Trophoblast cell (in vitro differentiated cells and primary cell): Measurements from ENCODE around the gene SCMH1.

Experiments
- DNase-seq, 2 donors: peaks; one replicate each; pipeline ENCODE4 v3.0.0-alpha.2; 2016
- H2AFZ ChIP-seq: 2 replicates; pipeline ENCODE4 v1.6.1; 2013; ENCODE audit warnings: low read length, moderate library complexity, mild to moderate bottlenecking; ENCODE audit not compliant: insufficient read depth, poor library complexity
- H2AK5ac ChIP-seq: 2 replicates; pipeline ENCODE4 v1.6.1; 2013; ENCODE audit warnings: mild to moderate bottlenecking, low read length
- H2BK120ac ChIP-seq: 2 replicates; pipeline ENCODE4 v1.6.1; 2013; ENCODE audit warnings: low read length, mild to moderate bottlenecking, moderate library complexity; ENCODE audit not compliant: insufficient read depth, poor library complexity
- H2BK12ac ChIP-seq: 2 replicates; pipeline ENCODE4 v1.6.1; 2013; ENCODE audit warnings: mild to moderate bottlenecking, low read length, moderate library complexity
- H2BK5ac ChIP-seq: 2 replicates; pipeline ENCODE4 v1.6.1; 2013; ENCODE audit warnings: low read length, low read depth, moderate library complexity, mild to moderate bottlenecking; ENCODE audit not compliant: poor library complexity
- H3K14ac ChIP-seq: 2 replicates; pipeline ENCODE4 v1.6.1; 2013; ENCODE audit warnings: mild to moderate bottlenecking, low read length
- H3K18ac ChIP-seq: 2 replicates; pipeline ENCODE4 v1.6.1; 2013; ENCODE audit warnings: mild to moderate bottlenecking, low read length
- H3K23ac ChIP-seq: 2 replicates; pipeline ENCODE4 v1.6.1; 2013; ENCODE audit warnings: low read length
- H3K27ac ChIP-seq: 2 replicates; pipeline ENCODE4 v1.5.1; 2013; ENCODE audit warnings: low read depth, mild to moderate bottlenecking, inconsistent platforms, low read length, moderate library complexity
- H3K27me3 ChIP-seq: 2 replicates; pipeline ENCODE4 v1.6.1; 2013; ENCODE audit warnings: inconsistent platforms, mild to moderate bottlenecking, low read length, moderate library complexity; ENCODE audit not compliant: insufficient read depth
- H3K36me3 ChIP-seq, 2 experiments: 1 replicate in 1 of 2; 2 replicates in 1 of 2; pipeline ENCODE4 v1.6.1; 2013; ENCODE audit warnings: low read length in 2 of 2, mild to moderate bottlenecking in 2 of 2, moderate library complexity in 1 of 2; ENCODE audit not compliant: insufficient read depth in 2 of 2, control insufficient read depth in 1 of 2
- H3K4ac ChIP-seq: 2 replicates; pipeline ENCODE4 v1.6.1; 2013; ENCODE audit warnings: low read depth, mild to moderate bottlenecking, low read length, moderate library complexity
- H3K4me1 ChIP-seq, 2 experiments: 1 replicate in 1 of 2; 2 replicates in 1 of 2; pipeline ENCODE4 v1.6.1; 2013; ENCODE audit warnings: low read length in 2 of 2, mild to moderate bottlenecking in 2 of 2, moderate library complexity in 1 of 2; ENCODE audit not compliant: insufficient read depth in 2 of 2, control insufficient read depth in 1 of 2
- H3K4me2 ChIP-seq: 2 replicates; pipeline ENCODE4 v1.6.1; 2013; ENCODE audit warnings: inconsistent platforms, mild to moderate bottlenecking, low read length, moderate library complexity
- H3K4me3 ChIP-seq: 2 replicates; pipeline ENCODE4 v1.5.1; 2013; ENCODE audit warnings: mild to moderate bottlenecking, low read depth, low read length, inconsistent platforms
- H3K79me1 ChIP-seq: one replicate; pipeline ENCODE4 v1.6.1; 2013; ENCODE audit warnings: low read length
- H3K79me2 ChIP-seq: 2 replicates; pipeline ENCODE4 v1.6.1; 2013; ENCODE audit warnings: low read length, mild to moderate bottlenecking; ENCODE audit not compliant: control insufficient read depth, insufficient read depth, poor library complexity
- H3K9ac ChIP-seq: 2 replicates; pipeline ENCODE4 v1.6.1; 2013; ENCODE audit warnings: mild to moderate bottlenecking, low read length
- H3K9me3 ChIP-seq: 2 replicates; pipeline ENCODE4 v1.6.1; 2013; ENCODE audit warnings: low read depth, mild to moderate bottlenecking, control low read depth, inconsistent platforms, low read length; ENCODE audit not compliant: insufficient read depth
- H4K12ac ChIP-seq: 2 replicates; pipeline ENCODE4 v1.6.1; 2013; ENCODE audit warnings: low read depth, mild to moderate bottlenecking, low read length, moderate library complexity
- H4K8ac ChIP-seq: 2 replicates; pipeline ENCODE4 v1.6.1; 2013; ENCODE audit warnings: low read depth, mild to moderate bottlenecking, low read length, moderate library complexity
- H4K91ac ChIP-seq: one replicate; pipeline ENCODE4 v1.6.1; 2013; ENCODE audit warnings: low read depth, mild to moderate bottlenecking, low read length, moderate library complexity
- WGBS: extraction: QIAGEN DNeasy Blood & Tissue Kit; methylation state at CpG from one replicate; pipeline ENCODE4 v1.1.7; 2013; ENCODE audit warnings: missing lambda C conversion rate; ENCODE audit not compliant: insufficient read length, insufficient coverage; ENCODE audit errors: extremely low coverage; 5-methylcytosine and 5-hydroxymethylcytosine counted together

Gene SCMH1

DNA sequence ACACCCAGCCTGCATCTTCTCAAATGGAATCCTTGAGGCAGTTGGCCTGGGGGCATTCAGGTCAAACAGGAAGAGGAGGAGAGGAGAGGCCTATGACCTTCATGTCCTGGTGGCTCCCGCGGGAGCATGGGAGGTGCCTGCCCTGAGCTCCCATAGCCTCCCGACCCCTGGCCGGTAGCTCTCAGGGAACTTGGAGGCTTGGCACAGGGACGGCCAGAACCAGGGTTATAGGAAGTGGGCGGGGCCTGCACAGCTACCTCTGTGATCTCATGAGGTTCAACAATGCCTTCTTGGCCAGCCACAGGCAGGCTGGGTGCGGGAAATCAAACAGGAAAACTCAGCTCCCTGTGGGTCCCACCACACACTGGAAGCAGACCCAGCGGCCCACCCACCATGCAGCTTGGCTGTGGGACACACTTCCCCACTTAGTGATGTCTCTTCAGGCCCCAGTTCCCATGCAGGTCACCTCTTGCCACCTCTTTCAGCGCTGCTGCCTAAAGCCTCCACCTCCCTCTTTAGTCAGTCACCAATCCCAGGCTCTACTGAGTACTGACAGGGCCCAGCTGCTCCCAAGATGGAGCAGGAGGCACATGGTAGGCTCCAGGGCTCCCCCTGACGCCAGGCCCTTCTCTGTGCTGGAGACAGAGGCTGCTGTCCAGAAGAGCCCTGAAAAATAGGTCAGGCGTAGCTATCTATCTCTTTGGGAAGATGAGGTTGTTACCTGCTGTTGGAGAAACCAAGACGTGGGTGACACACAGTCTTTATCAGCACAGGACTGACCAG is 220.4 kb downstream of the SCMH1 start, which contains the start of gene SLFNL1:
Gene SLFNL1, minus strand, starts transcription at position 200 of the 783 bp plus-strand sequence. CDS start 1,065 bp downstream, outside the sequence.
- Histone ChIP-seq H3K79me1 (no peaks in the 10 kb centered on the region), H3K27ac (no peak within 1 kb of the TSS), H3K4me1 (peaks cover 9 to 12% of the 10 kb centered on the region in 2 experiments), H3K27me3 (no peaks in the 10 kb centered on the region), H3K23ac (no peak within 1 kb of the TSS), H4K91ac (no peak within 1 kb of the TSS), H3K4me2 (no peak within 1 kb of the TSS), H2AK5ac (no peak within 1 kb of the TSS), H3K4ac (no peak within 1 kb of the TSS), H4K12ac (peak within 1 kb of the TSS; percentile 51), H3K4me3 (no peak within 1 kb of the TSS), H2AFZ (no peak within 1 kb of the TSS), H3K18ac (no peak within 1 kb of the TSS), H3K79me2 (no peaks in the 10 kb centered on the region), H2BK5ac (no peak within 1 kb of the TSS), H3K14ac (peak within 1 kb of the TSS; percentile 34), H4K8ac (peak within 1 kb of the TSS; percentile 35), H2BK120ac (no peak within 1 kb of the TSS), H3K9ac (no peak within 1 kb of the TSS), H3K36me3 (peaks cover 31 to 35% of the 10 kb centered on the region in 2 experiments), H3K9me3 (peaks cover 3% of the 10 kb centered on the region), H2BK12ac (no peak within 1 kb of the TSS)
- DNase-seq = peak in 1 of 2 donors; percentile 43
- WGBS = no CpG with 5 or more reads among the region's 12 CpGs

DNA sequence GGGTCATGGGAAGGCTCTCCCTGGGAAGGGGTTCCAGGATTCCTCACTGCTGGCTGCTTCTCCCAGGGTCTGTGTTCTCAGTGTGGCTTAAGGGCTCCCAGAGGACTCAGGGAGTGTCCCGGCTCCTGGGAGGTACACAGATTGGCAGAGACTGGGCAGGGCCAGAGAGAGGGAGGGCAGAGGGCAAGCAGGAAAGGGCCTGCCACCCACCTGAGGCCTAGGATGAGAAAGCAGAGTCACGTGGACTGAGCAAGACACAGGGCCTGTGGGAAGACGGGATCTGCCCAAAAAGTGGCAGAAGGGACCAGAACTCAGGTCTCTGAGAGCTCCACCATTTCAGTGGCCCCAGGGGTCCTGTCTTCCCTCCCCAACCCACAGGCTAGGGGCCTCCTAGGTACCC is 221.5 kb downstream of the SCMH1 start:
- H3K36me3 ChIP-seq = peaks cover 39 to 40% of the 10 kb centered on the region in 2 experiments
- H3K23ac ChIP-seq = no peak overlapping the region
- H3K79me1 ChIP-seq = no peaks in the 10 kb centered on the region
- H3K4ac ChIP-seq = no peak overlapping the region
- no peak overlapping the region for H4K91ac ChIP-seq
- peaks cover 3% of the 10 kb centered on the region for H3K9me3 ChIP-seq
- no peak overlapping the region for H3K9ac ChIP-seq
- no peak overlapping the region for H2AFZ ChIP-seq
- H2BK5ac ChIP-seq = no peak overlapping the region
- no peak overlapping the region for H2BK12ac ChIP-seq
- no peak for DNase-seq
- H2AK5ac ChIP-seq = no peak overlapping the region
- no peak overlapping the region for H3K4me2 ChIP-seq
- no peaks in the 10 kb centered on the region for H3K79me2 ChIP-seq
- no CpG with 5 or more reads among the region's 3 CpGs for WGBS
- H2BK120ac ChIP-seq = no peak overlapping the region
- H3K4me3 ChIP-seq = no peak overlapping the region
- H3K14ac ChIP-seq = no peak overlapping the region
- peaks cover 9 to 12% of the 10 kb centered on the region in 2 experiments for H3K4me1 ChIP-seq
- no peaks in the 10 kb centered on the region for H3K27me3 ChIP-seq
- no peak overlapping the region for H4K8ac ChIP-seq
- H3K18ac ChIP-seq = no peak overlapping the region
- no peak overlapping the region for H4K12ac ChIP-seq
- no peak overlapping the region for H3K27ac ChIP-seq

DNA sequence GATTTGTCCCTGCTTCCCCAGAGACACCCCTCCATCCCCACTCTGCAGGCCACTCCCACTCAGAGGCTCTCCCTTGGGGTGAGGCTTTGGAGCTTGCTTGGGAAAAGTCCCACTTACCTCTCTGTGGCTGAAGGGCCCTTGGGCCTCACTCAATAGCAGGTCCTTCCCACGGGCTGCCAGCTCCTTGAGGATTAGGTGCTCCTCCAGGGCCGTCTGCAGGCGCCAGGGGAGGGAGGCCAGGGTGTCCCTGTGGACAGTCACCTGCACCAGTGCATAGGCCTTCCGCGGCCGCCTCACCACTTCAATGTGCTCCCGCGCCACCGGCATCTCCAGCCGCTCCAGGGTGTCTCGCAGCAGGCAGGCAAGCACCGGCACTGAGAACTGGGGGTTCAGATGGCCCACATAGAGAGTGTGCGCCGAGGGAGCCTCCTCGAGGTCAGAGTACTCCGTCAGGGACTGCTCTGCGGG is 222.0 kb downstream of the SCMH1 start:
- H3K23ac ChIP-seq = no peak overlapping the region
- H3K4me1 ChIP-seq = peaks cover 9 to 12% of the 10 kb centered on the region in 2 experiments
- peaks cover 3% of the 10 kb centered on the region for H3K9me3 ChIP-seq

DNA sequence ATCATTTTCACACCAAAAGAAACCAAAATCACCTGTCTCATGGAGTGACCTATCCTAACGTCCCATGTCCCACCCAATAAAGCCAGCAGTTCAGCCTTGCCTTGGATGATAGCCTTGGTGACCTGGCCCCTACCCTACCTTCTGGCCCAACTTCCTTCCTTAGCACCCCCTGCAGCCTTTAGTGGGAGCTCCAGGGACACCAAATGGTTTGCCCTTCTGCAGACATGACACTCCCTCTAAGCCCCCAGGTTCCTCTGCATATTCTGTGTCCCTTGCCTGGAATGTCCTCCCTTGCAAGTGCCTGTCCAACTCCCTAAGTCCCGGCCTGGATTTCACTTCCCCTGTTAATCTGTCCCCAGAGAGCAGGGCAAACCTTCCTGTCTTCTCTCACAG is 222.8 kb downstream of the SCMH1 start:
- no peak overlapping the region for H3K27ac ChIP-seq
- no peak overlapping the region for H3K4ac ChIP-seq

More for the DNA sequence above, 222.0 kb downstream of the SCMH1 start:
- no peak overlapping the region for H2AFZ ChIP-seq
- no peak overlapping the region for H3K9ac ChIP-seq
- H3K27me3 ChIP-seq = no peaks in the 10 kb centered on the region
- no peak overlapping the region for H3K4me2 ChIP-seq
- no peak overlapping the region for H3K4me3 ChIP-seq
- no peak overlapping the region for H3K14ac ChIP-seq
- peaks cover 44 to 45% of the 10 kb centered on the region in 2 experiments for H3K36me3 ChIP-seq
- no peak overlapping the region for H3K27ac ChIP-seq
- no peaks in the 10 kb centered on the region for H3K79me1 ChIP-seq
- H3K4ac ChIP-seq = no peak overlapping the region
- no peak overlapping the region for H2BK120ac ChIP-seq
- H4K12ac ChIP-seq = no peak overlapping the region
- H4K8ac ChIP-seq = no peak overlapping the region
- no peak overlapping the region for H2BK5ac ChIP-seq
- DNase-seq = no peak
- H3K18ac ChIP-seq = no peak overlapping the region
- WGBS = no CpG with 5 or more reads among the region's 17 CpGs
- H3K79me2 ChIP-seq = no peaks in the 10 kb centered on the region
- H4K91ac ChIP-seq = no peak overlapping the region
- H2BK12ac ChIP-seq = no peak overlapping the region
- no peak overlapping the region for H2AK5ac ChIP-seq

More for the DNA sequence above, 222.8 kb downstream of the SCMH1 start:
- no peak overlapping the region for H4K8ac ChIP-seq
- no peak overlapping the region for H2AFZ ChIP-seq
- H3K79me2 ChIP-seq = no peaks in the 10 kb centered on the region
- DNase-seq = no peak
- H4K12ac ChIP-seq = no peak overlapping the region
- no peak overlapping the region for H3K9ac ChIP-seq
- no peak overlapping the region for H3K4me2 ChIP-seq
- no peak overlapping the region for H4K91ac ChIP-seq
- H3K18ac ChIP-seq = no peak overlapping the region
- no peak overlapping the region for H3K4me3 ChIP-seq
- H3K27me3 ChIP-seq = no peaks in the 10 kb centered on the region
- no peak overlapping the region for H3K14ac ChIP-seq
- H3K36me3 ChIP-seq = peaks cover 49 to 53% of the 10 kb centered on the region in 2 experiments
- no peak overlapping the region for H2BK12ac ChIP-seq
- no peak overlapping the region for H2BK5ac ChIP-seq
- no peak overlapping the region for H3K23ac ChIP-seq
- H3K4me1 ChIP-seq = peaks cover 9 to 12% of the 10 kb centered on the region in 2 experiments
- WGBS = no CpG with 5 or more reads among the region's 2 CpGs
- H2AK5ac ChIP-seq = no peak overlapping the region
- H3K79me1 ChIP-seq = no peaks in the 10 kb centered on the region
- no peak overlapping the region for H2BK120ac ChIP-seq
- H3K9me3 ChIP-seq = peaks cover 3% of the 10 kb centered on the region
